Measurements from ENCODE around the gene MINDY3.
"Not testable (repeated sequence)": the region's sequence is repeated elsewhere in the genome, so short reads cannot be mapped to it uniquely, and the experiment has no call there.

MINDY3 gene

DNA sequence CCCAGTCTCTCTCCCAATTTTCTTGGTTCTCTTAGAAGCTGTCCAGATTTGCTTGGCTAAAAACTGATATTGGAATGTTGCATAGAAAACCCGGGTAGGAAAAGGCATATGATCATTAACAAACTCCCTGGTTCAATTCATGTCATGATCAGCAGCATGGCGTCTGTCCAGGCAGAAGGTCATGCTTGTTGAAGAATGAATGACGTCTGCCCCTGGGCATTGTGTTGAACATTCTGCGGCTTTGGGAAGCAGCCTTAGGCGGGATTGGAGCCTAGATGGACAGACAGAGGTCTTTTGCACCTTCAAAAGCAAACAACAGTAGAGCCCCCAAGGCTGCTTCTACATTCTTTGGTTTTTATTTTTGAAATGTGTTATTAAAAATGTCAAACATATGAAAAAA lies 7.7 kb upstream of the MINDY3 start:
- ATAC-seq (ENCODE audit: low read depth) (no peak), DNase-seq (ENCODE audit: low spot score in 2 of 2) (no peak)
- Mint-ChIP-seq H3K4me1 (no peaks in the 10 kb centered on the region), H3K27ac (no peak overlapping the region), H3K36me3 (no peaks in the 10 kb centered on the region), H3K4me3 (no peak overlapping the region), H3K27me3 (peaks cover 17% of the 10 kb centered on the region), H3K9me3 (peaks cover 1% of the 10 kb centered on the region)

DNA sequence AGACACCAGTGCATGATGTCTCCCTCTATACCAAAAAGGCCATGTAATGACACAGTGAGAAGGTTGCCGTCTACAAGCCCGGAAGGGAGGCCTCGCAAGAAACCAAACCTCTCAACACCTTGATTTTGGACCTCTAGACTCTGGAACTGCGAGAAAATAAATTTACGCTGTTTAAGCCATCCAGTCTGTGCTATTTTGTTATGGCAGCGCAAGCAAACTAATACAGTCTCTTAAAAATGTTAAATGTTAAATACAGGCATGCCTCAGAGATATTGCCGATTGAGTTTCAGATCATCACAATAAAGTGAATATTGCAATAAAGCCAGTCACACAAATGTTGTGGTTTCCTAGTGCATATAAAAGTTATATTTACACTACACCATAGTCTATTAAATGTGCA lies 5.0 kb upstream of the MINDY3 start:
- Mint-ChIP-seq H3K36me3 (peaks cover 2% of the 10 kb centered on the region), H3K27me3 (peaks cover 9% of the 10 kb centered on the region), H3K27ac (no peak overlapping the region), H3K4me3 (no peak overlapping the region), H3K9me3 (peaks cover 1% of the 10 kb centered on the region), H3K4me1 (peaks cover 2% of the 10 kb centered on the region)
- ATAC-seq (ENCODE audit: low read depth) (no peak), DNase-seq (ENCODE audit: low spot score in 2 of 2) (no peak)

DNA sequence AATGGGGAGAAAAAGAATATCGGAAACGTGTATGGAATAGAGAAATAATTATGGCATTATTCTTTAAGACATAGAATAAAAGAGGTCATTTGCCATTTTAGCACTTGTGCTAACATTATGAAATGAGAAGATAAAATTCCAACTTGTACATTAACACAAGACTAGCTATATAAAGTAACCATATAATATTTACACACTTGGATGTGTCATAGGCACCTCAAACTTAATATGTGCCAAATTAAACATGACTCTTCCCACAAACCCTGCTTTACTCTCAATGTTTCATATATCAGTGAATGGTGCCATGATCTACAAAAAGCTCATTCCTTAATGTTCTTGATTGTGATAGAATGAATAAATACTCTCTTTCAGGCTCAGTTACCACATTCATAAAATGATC lies 4.1 kb upstream of the MINDY3 start:
- no peak overlapping the region for H3K4me3 Mint-ChIP-seq
- no peak for ATAC-seq (ENCODE audit: low read depth)
- no peak for DNase-seq (ENCODE audit: low spot score in 2 of 2)
- peaks cover 9% of the 10 kb centered on the region for H3K27me3 Mint-ChIP-seq
- H3K36me3 Mint-ChIP-seq: peaks cover 4% of the 10 kb centered on the region
- no peak overlapping the region for H3K27ac Mint-ChIP-seq
- H3K4me1 Mint-ChIP-seq: peaks cover 5% of the 10 kb centered on the region
- peaks cover 1% of the 10 kb centered on the region for H3K9me3 Mint-ChIP-seq

DNA sequence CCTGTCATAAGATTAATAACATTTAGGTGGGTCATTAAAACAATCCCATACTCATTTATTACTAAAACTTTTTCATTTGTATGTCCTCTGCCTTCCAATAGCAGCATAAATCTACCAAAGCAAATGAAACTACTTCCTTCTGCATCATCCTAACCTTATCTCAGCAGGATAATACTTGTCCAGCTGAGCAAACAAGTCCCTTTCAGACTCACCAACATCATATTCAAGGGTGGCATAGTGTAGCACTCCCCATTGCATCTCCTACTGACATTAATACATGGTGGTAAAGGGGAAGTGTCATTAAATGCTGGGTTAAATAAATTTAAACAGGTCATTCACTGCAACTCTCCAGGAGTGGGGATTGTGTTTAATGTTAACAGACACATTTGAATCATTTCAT lies 3.4 kb upstream of the MINDY3 start:
- Mint-ChIP-seq H3K27ac (no peak overlapping the region), H3K27me3 (peaks cover 9% of the 10 kb centered on the region), H3K4me1 (peaks cover 8% of the 10 kb centered on the region), H3K36me3 (peaks cover 4% of the 10 kb centered on the region), H3K9me3 (peaks cover 1% of the 10 kb centered on the region), H3K4me3 (no peak overlapping the region)
- ATAC-seq (ENCODE audit: low read depth) (no peak), DNase-seq (ENCODE audit: low spot score in 2 of 2) (no peak)

DNA sequence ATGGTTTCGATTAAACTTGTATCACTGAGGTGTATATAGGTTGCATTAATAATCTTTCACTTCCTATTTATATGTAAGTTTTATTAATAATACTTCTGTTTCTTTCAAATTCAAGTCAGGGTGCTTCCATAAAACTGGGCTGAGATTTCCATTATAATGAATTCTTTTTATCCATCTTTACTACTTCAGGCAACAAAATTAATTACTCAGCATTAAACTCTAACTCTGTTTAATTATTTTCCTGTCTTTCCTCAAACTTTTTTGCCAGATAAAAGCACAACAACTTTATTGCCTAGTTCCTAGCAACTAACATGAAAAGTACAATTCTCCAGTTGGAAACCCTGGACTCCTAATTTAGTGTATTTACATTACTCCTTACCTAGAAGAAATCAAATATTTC lies 3.0 kb upstream of the MINDY3 start:
- no peak overlapping the region for H3K4me3 Mint-ChIP-seq
- H3K9me3 Mint-ChIP-seq: peaks cover 1% of the 10 kb centered on the region
- H3K27ac Mint-ChIP-seq: no peak overlapping the region
- DNase-seq (ENCODE audit: low spot score in 2 of 2) (no peak), ATAC-seq (ENCODE audit: low read depth) (no peak)
- H3K4me1 Mint-ChIP-seq: peaks cover 9% of the 10 kb centered on the region
- peaks cover 4% of the 10 kb centered on the region for H3K36me3 Mint-ChIP-seq
- H3K27me3 Mint-ChIP-seq: peaks cover 8% of the 10 kb centered on the region

DNA sequence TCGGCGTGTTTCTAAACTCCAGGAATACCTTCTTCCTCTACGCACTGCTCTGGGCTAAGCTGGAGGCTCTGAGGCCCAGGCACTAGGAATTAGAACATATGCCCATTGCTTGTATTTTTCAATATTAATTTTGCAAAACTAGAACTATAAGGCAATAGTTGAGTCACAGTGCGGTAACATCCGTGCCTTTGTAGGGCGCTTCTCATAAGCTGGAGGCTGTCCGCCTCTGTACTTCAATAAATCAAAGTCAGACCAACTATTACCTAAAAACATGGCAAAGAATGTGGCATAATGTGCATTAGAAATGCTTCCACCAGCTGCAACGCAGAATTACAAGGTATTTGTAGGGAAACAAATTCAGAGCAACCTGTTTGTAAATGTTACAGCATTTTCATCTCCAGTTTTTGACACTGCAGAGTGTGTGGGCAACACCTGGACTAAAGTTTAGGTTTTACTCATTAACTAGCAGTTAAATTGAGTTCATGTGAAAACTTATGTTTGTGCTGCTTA lies 440 bp upstream of the MINDY3 start:
- H3K9me3 Mint-ChIP-seq: peaks cover 1% of the 10 kb centered on the region
- DNase-seq (ENCODE audit: low spot score in 2 of 2) (no peak), ATAC-seq (ENCODE audit: low read depth) (no peak)
- peaks cover 5% of the 10 kb centered on the region for H3K27me3 Mint-ChIP-seq
- peak overlapping the region; percentile 99 for H3K4me3 Mint-ChIP-seq
- peak overlapping the region; percentile 93 for H3K27ac Mint-ChIP-seq
- H3K36me3 Mint-ChIP-seq: peaks cover 9% of the 10 kb centered on the region
- peaks cover 23% of the 10 kb centered on the region for H3K4me1 Mint-ChIP-seq

DNA sequence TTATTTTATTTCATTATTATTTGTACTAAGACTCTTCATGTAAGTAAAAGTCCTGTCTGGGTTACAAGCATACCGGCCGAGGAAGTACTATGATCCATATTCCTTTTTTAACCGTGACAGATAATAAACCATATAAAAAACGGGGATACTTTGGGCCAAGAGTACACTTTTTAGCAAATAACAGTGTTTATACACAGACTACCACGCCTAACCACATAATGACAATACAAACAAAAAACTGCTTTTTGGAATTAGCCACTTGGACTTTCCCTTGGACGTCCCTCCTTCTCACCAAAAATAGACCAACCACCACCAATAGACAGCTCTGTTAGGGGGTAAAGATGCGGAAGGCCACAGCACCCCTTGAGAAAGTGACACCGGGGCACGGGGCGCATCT lies 800 bp downstream of the MINDY3 start:
- Mint-ChIP-seq H3K36me3 (peaks cover 13% of the 10 kb centered on the region), H3K27me3 (peaks cover 2% of the 10 kb centered on the region), H3K4me3 (peak overlapping the region; percentile 99), H3K9me3 (no peaks in the 10 kb centered on the region), H3K4me1 (peaks cover 27% of the 10 kb centered on the region), H3K27ac (peak overlapping the region; percentile 93)
- ATAC-seq (ENCODE audit: low read depth) (no peak), DNase-seq (ENCODE audit: low spot score in 2 of 2) (no peak)

DNA sequence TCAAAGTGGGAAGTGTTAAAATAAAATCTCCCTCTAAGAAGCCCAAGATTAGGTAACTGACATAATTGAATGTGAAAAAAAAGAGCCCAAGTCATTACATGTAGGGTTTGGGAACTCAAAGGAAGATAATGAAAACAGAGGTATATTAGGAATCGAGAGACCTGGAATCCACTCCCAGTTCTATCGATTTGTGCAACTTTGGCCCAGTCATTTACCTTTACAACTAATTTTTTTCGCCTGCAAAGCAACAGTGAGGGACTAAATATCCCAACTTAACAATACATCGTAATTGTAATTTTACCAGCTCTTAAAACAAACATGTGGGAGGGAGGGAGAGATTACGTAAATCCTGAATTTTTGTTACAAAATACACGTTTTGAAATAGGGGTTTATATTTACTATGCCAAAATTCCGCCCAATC lies 1.4 kb downstream of the MINDY3 start:
- Mint-ChIP-seq H3K9me3 (no peaks in the 10 kb centered on the region), H3K27ac (no peak overlapping the region), H3K4me1 (peaks cover 30% of the 10 kb centered on the region), H3K36me3 (peaks cover 15% of the 10 kb centered on the region), H3K27me3 (peaks cover 2% of the 10 kb centered on the region), H3K4me3 (peak overlapping the region; percentile 63)
- DNase-seq (ENCODE audit: low spot score in 2 of 2) (no peak), ATAC-seq (ENCODE audit: low read depth) (no peak)

DNA sequence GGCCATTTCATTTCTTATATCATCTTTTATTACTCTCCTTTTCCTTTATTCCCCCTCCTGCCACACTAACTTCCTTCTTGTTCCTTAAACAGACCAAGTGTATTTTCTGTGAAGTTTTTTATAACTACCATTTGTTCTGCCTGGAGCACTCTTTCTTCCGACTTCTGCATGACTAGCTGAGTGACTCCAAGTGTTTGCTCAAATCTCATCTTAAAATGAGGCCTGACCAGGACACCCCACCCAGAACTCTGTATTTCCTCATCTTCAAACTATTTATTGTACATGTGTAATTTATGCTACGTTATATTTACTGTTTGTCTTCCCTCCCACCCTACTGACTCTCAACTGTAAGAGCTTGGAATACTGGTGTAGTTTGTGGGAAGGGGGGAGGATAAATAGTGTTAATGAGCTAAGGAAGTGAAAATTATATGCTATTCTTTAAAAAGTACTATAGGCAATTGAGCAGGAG lies 3.2 kb downstream of the MINDY3 start:
- Mint-ChIP-seq H3K27ac (no peak overlapping the region), H3K27me3 (no peaks in the 10 kb centered on the region), H3K4me3 (no peak overlapping the region), H3K9me3 (peaks cover 1% of the 10 kb centered on the region), H3K36me3 (peaks cover 21% of the 10 kb centered on the region), H3K4me1 (peaks cover 34% of the 10 kb centered on the region)
- ATAC-seq (ENCODE audit: low read depth): no peak
- DNase-seq (ENCODE audit: low spot score in 2 of 2): no peak

DNA sequence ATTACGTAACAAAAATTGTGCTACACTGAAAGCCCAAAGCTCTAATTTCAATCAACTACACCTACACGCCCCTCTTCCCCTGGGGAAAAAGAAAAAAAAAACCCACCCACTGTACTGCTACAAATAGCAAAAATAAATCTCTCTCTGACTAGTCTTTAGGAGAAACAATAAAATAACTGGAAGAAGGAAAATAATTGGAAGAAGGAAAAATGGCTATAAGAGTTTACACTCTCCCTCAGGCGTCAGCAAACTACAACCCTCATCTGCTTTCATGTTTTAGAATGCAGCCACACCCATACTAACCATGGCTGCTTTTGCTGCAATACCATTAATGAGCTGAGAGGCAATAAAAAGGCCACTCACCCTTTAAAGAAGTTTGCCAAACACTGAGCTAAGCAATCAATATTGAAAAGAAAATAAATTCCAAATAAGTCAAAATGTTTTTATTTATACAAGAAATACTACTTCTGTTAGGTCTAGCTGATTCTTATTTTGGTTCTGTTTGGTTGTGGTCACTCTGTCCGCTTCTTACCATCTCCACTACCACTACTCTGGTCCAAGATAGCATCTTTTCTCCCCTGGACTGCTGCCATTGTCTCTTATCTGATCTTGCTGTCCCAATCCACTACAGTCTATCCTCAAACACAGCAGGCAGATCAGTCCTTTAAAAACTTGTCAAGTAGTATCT lies 3.8 kb downstream of the MINDY3 start:
- Mint-ChIP-seq H3K27me3 (no peaks in the 10 kb centered on the region), H3K36me3 (peaks cover 27% of the 10 kb centered on the region)
- no peak for ATAC-seq (ENCODE audit: low read depth)

DNA sequence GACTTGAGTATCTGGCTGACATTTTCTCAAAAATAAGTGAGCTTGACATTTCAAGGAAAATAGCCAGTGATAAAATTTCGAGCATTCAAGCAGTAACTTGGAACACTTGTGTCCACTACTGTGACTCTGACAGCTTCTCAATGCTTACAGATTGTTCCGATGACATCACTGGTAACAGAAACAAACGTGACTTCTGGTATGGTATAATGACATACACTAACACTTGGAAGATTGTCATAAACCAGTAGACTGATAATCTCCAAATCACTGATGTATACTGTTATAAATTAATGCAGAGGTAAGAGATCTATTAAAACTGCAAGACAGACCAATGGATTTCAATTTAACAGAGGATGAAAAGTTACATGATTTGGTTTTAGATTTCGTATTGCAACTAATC lies 6.5 kb downstream of the MINDY3 start:
- Mint-ChIP-seq H3K27me3 (no peaks in the 10 kb centered on the region), H3K4me3 (no peak overlapping the region), H3K27ac (no peak overlapping the region), H3K9me3 (peaks cover 18% of the 10 kb centered on the region), H3K36me3 (peaks cover 46% of the 10 kb centered on the region), H3K4me1 (peaks cover 34% of the 10 kb centered on the region)
- DNase-seq (ENCODE audit: low spot score in 2 of 2) (no peak), ATAC-seq (ENCODE audit: low read depth) (no peak)

More for the DNA sequence above, 3.8 kb downstream of the MINDY3 start:
- H3K9me3 Mint-ChIP-seq: peaks cover 7% of the 10 kb centered on the region
- peaks cover 34% of the 10 kb centered on the region for H3K4me1 Mint-ChIP-seq
- no peak overlapping the region for H3K4me3 Mint-ChIP-seq
- DNase-seq (ENCODE audit: low spot score in 2 of 2): no peak
- H3K27ac Mint-ChIP-seq: no peak overlapping the region

DNA sequence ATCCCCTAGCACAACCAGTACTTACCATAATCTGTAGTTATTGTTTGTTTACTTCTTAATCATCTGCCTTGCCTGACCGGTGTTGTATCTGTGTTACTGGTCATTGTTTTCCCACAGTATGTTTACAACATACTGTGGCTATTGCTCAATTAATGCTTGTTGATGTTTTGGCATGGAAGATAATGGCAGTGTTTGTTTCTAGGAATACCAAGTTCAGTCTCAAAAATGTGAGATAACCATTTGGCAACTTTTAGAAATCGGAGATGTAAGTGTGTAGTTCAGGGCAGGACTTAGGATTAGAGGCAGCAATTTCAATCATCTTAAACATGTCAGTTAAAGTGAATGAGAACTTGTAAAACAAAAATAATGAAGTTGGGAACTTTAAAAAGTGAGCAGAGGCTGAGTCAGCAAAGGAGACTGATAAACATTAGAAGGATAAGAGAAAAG lies 8.2 kb downstream of the MINDY3 start:
- Mint-ChIP-seq H3K36me3 (peaks cover 51% of the 10 kb centered on the region), H3K4me1 (peaks cover 27% of the 10 kb centered on the region), H3K27ac (no peak overlapping the region), H3K9me3 (peaks cover 18% of the 10 kb centered on the region), H3K27me3 (no peaks in the 10 kb centered on the region), H3K4me3 (no peak overlapping the region)
- no peak for ATAC-seq (ENCODE audit: low read depth)
- no peak for DNase-seq (ENCODE audit: low spot score in 2 of 2)

DNA sequence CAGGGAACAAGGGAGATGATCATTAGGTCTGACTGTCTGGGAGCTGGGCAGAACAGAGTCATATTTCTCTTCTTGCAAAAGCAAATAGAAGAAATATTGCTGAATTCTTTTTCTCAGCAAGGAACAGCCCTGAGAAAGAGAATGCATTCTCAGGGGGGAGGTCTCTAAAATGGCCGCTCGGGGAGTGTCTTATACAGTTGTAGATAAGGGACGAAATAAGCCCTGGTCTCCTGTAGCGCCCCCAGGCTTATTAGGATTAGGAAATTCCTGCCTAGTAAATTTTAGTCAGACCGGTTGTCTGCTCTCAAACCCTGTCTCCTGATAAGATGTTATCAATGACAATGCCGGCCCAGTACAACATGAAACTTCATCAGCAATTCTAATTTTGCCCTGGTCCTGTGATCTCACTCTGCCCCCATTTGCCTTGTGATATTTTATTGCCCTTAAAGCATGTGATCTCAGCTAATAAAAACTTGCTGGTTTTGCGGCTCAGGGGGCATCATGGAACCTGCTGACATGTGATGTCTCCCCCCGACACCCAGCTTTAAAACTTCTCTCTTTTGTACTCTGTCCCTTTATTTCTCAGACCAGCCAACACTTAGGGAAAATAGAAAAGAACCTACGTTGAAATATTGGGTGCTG lies 9.8 kb downstream of the MINDY3 start:
- not testable (repeated sequence) for H3K27me3 Mint-ChIP-seq; H3K4me3 Mint-ChIP-seq; DNase-seq (ENCODE audit: low spot score in 2 of 2); H3K27ac Mint-ChIP-seq; ATAC-seq (ENCODE audit: low read depth)
- peaks cover 45% of the 10 kb centered on the region for H3K36me3 Mint-ChIP-seq
- H3K4me1 Mint-ChIP-seq: peaks cover 17% of the 10 kb centered on the region
- H3K9me3 Mint-ChIP-seq: peaks cover 18% of the 10 kb centered on the region

DNA sequence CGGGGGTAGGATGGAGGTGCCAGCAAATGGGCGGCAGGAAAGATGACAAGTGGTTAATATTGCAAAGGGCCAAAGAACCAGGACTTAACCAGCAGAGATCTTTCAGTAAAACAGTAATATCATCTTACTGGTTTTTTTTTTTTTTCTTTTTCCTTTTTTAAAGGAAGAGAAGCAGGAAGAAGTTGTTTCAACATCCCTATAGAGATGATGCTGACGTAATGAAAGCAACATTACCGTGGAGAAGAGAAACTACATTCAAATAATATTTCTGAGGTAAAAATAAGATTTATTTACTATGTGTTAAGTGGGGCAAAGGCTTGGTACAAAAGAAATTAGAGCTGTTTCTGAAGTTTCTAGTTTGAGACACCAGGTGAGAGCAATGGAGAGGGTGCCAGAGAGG lies 11.0 kb downstream of the MINDY3 start:
- H3K27ac Mint-ChIP-seq: no peak overlapping the region
- no peak overlapping the region for H3K4me3 Mint-ChIP-seq
- no peak for DNase-seq (ENCODE audit: low spot score in 2 of 2)

More for the DNA sequence above, 11.0 kb downstream of the MINDY3 start:
- Mint-ChIP-seq H3K27me3 (no peaks in the 10 kb centered on the region), H3K36me3 (peaks cover 40% of the 10 kb centered on the region), H3K9me3 (peaks cover 18% of the 10 kb centered on the region), H3K4me1 (peaks cover 12% of the 10 kb centered on the region)
- no peak for ATAC-seq (ENCODE audit: low read depth)

Measured in memory B cell (primary cell).